ENCODE measurements around the gene TGFBR2.
A peak's percentile ranks its signal among the peaks of the same experiment; 100 is the strongest.

The TGFBR2 gene

GRCh38 chr3:30634761-30635735, 28.6 kb downstream of the TGFBR2 start:
- DNase-seq (ENCODE audit: low read depth in 1 of 2, low spot score in 1 of 2), result no peak

GRCh38 chr3:30637310-30638219, 31.2 kb downstream of the TGFBR2 start:
- DNase-seq (ENCODE audit: low read depth in 1 of 2, low spot score in 1 of 2), result no peak

- no peak for DNase-seq (ENCODE audit: low read depth in 1 of 2, low spot score in 1 of 2)
Observed at GRCh38 chr3:30638685-30639412, 32.4 kb downstream of the TGFBR2 start.

GRCh38 chr3:30639937-30640336, 33.5 kb downstream of the TGFBR2 start:
- DNase-seq (ENCODE audit: low read depth in 1 of 2, low spot score in 1 of 2), result no peak

- no peak for DNase-seq (ENCODE audit: low read depth in 1 of 2, low spot score in 1 of 2)
Observed at GRCh38 chr3:30640851-30641250, 34.5 kb downstream of the TGFBR2 start.

- no peak for DNase-seq (ENCODE audit: low read depth in 1 of 2, low spot score in 1 of 2)
Observed at GRCh38 chr3:30641416-30642251, 35.2 kb downstream of the TGFBR2 start.

GRCh38 chr3:30642849-30643361, 36.5 kb downstream of the TGFBR2 start:
- no peak for DNase-seq (ENCODE audit: low read depth in 1 of 2, low spot score in 1 of 2)

- no peak for DNase-seq (ENCODE audit: low read depth in 1 of 2, low spot score in 1 of 2)
Observed at GRCh38 chr3:30643763-30644462, 37.5 kb downstream of the TGFBR2 start.

GRCh38 chr3:30644615-30645014, 38.2 kb downstream of the TGFBR2 start:
- peak in 1 of 2 donors; percentile 43 for DNase-seq (ENCODE audit: low read depth in 1 of 2, low spot score in 1 of 2)

- no peak for DNase-seq (ENCODE audit: low read depth in 1 of 2, low spot score in 1 of 2)
Observed at GRCh38 chr3:30645077-30645476, 38.7 kb downstream of the TGFBR2 start.

- DNase-seq (ENCODE audit: low read depth in 1 of 2, low spot score in 1 of 2), result no peak
Observed at GRCh38 chr3:30646181-30646876, 39.9 kb downstream of the TGFBR2 start.

- no peak for DNase-seq (ENCODE audit: low read depth in 1 of 2, low spot score in 1 of 2)
Observed at GRCh38 chr3:30646961-30647752, 40.8 kb downstream of the TGFBR2 start.

- no peak for DNase-seq (ENCODE audit: low read depth in 1 of 2, low spot score in 1 of 2)
Observed at GRCh38 chr3:30648670-30649357, 42.4 kb downstream of the TGFBR2 start.

GRCh38 chr3:30649572-30650318, 43.3 kb downstream of the TGFBR2 start:
- DNase-seq (ENCODE audit: low read depth in 1 of 2, low spot score in 1 of 2), result no peak

- DNase-seq (ENCODE audit: low read depth in 1 of 2, low spot score in 1 of 2), result no peak
Observed at GRCh38 chr3:30650348-30650995, 44.1 kb downstream of the TGFBR2 start.

GRCh38 chr3:30654269-30654668, 47.9 kb downstream of the TGFBR2 start:
- DNase-seq (ENCODE audit: low read depth in 1 of 2, low spot score in 1 of 2), result no peak
